OCI-LY1 (cell line): Measurements from ENCODE around the gene PADI6.

Source experiments
- H2AFZ ChIP-seq: fragments of 200-600 bp; sonication (generic), shearing (Covaris generic); 2 replicates; pipeline ENCODE4 v1.6.0; 2014; ENCODE audit warnings: antibody characterized with exemption, mild to moderate bottlenecking, low read length
- H3F3A ChIP-seq: fragments of 200-600 bp; sonication (generic), shearing (Covaris generic); 2 replicates; pipeline ENCODE4 v1.6.0; 2014; ENCODE audit warnings: mild to moderate bottlenecking, antibody characterized with exemption, low read length, moderate library complexity; ENCODE audit not compliant: insufficient read depth
- H3K27ac ChIP-seq: fragments of 200-600 bp; sonication (generic); 2 replicates; pipeline ENCODE4 v1.5.1; 2014; ENCODE audit warnings: low read length, mixed run types, mild to moderate bottlenecking, low read depth; ENCODE audit not compliant: poor library complexity, severe bottlenecking
- H3K27me3 ChIP-seq: fragments of 200-600 bp; sonication (generic); 2 replicates; pipeline ENCODE4 v1.6.0; 2014; ENCODE audit warnings: antibody characterized with exemption, mild to moderate bottlenecking, low read length, moderate library complexity; ENCODE audit not compliant: insufficient read depth
- H3K36me3 ChIP-seq: fragments of 200-600 bp; sonication (generic); 2 replicates; pipeline ENCODE4 v1.6.1; 2014; ENCODE audit warnings: mild to moderate bottlenecking, antibody characterized with exemption, low read length, moderate library complexity, mixed read lengths; ENCODE audit not compliant: insufficient read depth
- H3K4me1 ChIP-seq: fragments of 200-600 bp; sonication (generic); 2 replicates; pipeline ENCODE4 v1.5.1; 2014; ENCODE audit warnings: mild to moderate bottlenecking, low read length, moderate library complexity; ENCODE audit not compliant: insufficient read depth, severe bottlenecking
- H3K4me2 ChIP-seq: fragments of 200-600 bp; sonication (generic), shearing (Covaris generic); 2 replicates; pipeline ENCODE4 v1.6.1; 2014; ENCODE audit warnings: low read length
- H3K4me3 ChIP-seq: fragments of 200-600 bp; sonication (generic); 2 replicates; pipeline ENCODE4 v1.5.1; 2014; ENCODE audit warnings: low read length, low read depth, mild to moderate bottlenecking, mixed read lengths; ENCODE audit not compliant: poor library complexity, severe bottlenecking
- H3K79me2 ChIP-seq: fragments of 200-600 bp; shearing (Covaris generic); 2 replicates; pipeline ENCODE4 v1.6.1; 2016; ENCODE audit warnings: mixed run types, low read length, mixed read lengths; ENCODE audit not compliant: insufficient read depth
- H3K9ac ChIP-seq: fragments of 200-600 bp; sonication (generic), shearing (Covaris generic); 2 replicates; pipeline ENCODE4 v1.6.1; 2014; ENCODE audit warnings: mild to moderate bottlenecking, low read length, mixed read lengths
- H3K9me2 ChIP-seq: fragments of 200-600 bp; sonication (generic), shearing (Covaris generic); 2 replicates; pipeline ENCODE4 v1.6.1; 2014; ENCODE audit warnings: low read depth, mild to moderate bottlenecking, low read length, mixed read lengths
- H3K9me3 ChIP-seq: fragments of 200-600 bp; shearing (Covaris generic); 2 replicates; pipeline ENCODE4 v1.6.1; 2014; ENCODE audit warnings: low read length, mixed read lengths
- H4K20me1 ChIP-seq: fragments of 200-600 bp; sonication (generic), shearing (Covaris generic); 2 replicates; pipeline ENCODE4 v1.6.0; 2016; ENCODE audit warnings: mild to moderate bottlenecking, low read length; ENCODE audit not compliant: insufficient read depth
- CTCF ChIP-seq: fragments of 200-600 bp; sonication (generic), shearing (Covaris generic); IDR thresholded peaks from 2 replicates; pipeline ENCODE4 v1.5.1; 2017; ENCODE audit warnings: mild to moderate bottlenecking, antibody characterized with exemption, low read length, moderate library complexity, mixed read lengths
- EZH2 ChIP-seq: fragments of 200-600 bp; sonication (generic), shearing (Covaris generic); IDR thresholded peaks from 2 replicates; pipeline ENCODE4 v1.8.0; 2017; ENCODE audit warnings: borderline replicate concordance, mixed run types, mild to moderate bottlenecking, antibody characterized with exemption, low read length, moderate library complexity, mixed read lengths

PADI6 gene

GRCh38 chr1:17365293-17365692 lies 6.7 kb upstream of the PADI6 start:
- no peaks in the 10 kb centered on the region for H3K4me1 ChIP-seq
- no peak for TF ChIP-seq EZH2
- no peak for TF ChIP-seq CTCF

GRCh38 chr1:17369466-17369865 lies 2.5 kb upstream of the PADI6 start:
- Histone ChIP-seq H3K9me2 (no peaks in the 10 kb centered on the region), H3K27me3 (peaks cover 7% of the 10 kb centered on the region; the same call in 1 of the 2 replicates), H3K4me2 (no peak overlapping the region), H3K27ac (no peak overlapping the region), H2AFZ (no peak overlapping the region), H3K36me3 (no peaks in the 10 kb centered on the region), H4K20me1 (no peaks in the 10 kb centered on the region), H3K79me2 (no peaks in the 10 kb centered on the region), H3K9ac (no peak overlapping the region), H3F3A (no peaks in the 10 kb centered on the region), H3K9me3 (peaks cover 4% of the 10 kb centered on the region; the same call in 1 of the 2 replicates), H3K4me1 (no peaks in the 10 kb centered on the region), H3K4me3 (no peak overlapping the region)
- no peak for TF ChIP-seq EZH2
- TF ChIP-seq CTCF = no peak

More at GRCh38 chr1:17365293-17365692, 6.7 kb upstream of the PADI6 start:
- Histone ChIP-seq H3K9me3 (peaks cover 7% of the 10 kb centered on the region; the same call in 1 of the 2 replicates), H3F3A (no peaks in the 10 kb centered on the region), H3K9ac (no peak overlapping the region), H3K79me2 (no peaks in the 10 kb centered on the region), H3K36me3 (no peaks in the 10 kb centered on the region; the same call in 1 of the 2 replicates), H3K27me3 (peaks cover 6% of the 10 kb centered on the region; the same call in 1 of the 2 replicates), H3K27ac (no peak overlapping the region), H4K20me1 (no peaks in the 10 kb centered on the region), H3K4me2 (no peak overlapping the region), H3K4me3 (no peak overlapping the region), H2AFZ (no peak overlapping the region), H3K9me2 (no peaks in the 10 kb centered on the region)

- no peak overlapping the region for H3K4me2 ChIP-seq
- H3F3A ChIP-seq = no peaks in the 10 kb centered on the region
- peaks cover 11% of the 10 kb centered on the region; the same call in 1 of the 2 replicates for H3K27me3 ChIP-seq
- no peak overlapping the region for H3K4me3 ChIP-seq
- H3K4me1 ChIP-seq = no peaks in the 10 kb centered on the region
- no peaks in the 10 kb centered on the region for H4K20me1 ChIP-seq
- H3K9me2 ChIP-seq = no peaks in the 10 kb centered on the region
- TF ChIP-seq EZH2 = no peak
- peak; percentile 48 for TF ChIP-seq CTCF
- H3K9me3 ChIP-seq = no peaks in the 10 kb centered on the region
- H3K79me2 ChIP-seq = no peaks in the 10 kb centered on the region
- H3K27ac ChIP-seq = no peak overlapping the region
- no peak overlapping the region for H2AFZ ChIP-seq
- H3K9ac ChIP-seq = no peak overlapping the region
- no peaks in the 10 kb centered on the region for H3K36me3 ChIP-seq
Measured at GRCh38 chr1:17370618-17371017, 1.4 kb upstream of the PADI6 start.
